Heart right ventricle (tissue), 16 donors: ENCODE data around the gene ETS1. TPM values are rescaled to one million over a fixed set of nuclear protein-coding genes. Genes with fewer than 3 reads are reported as not detected.
A peak's percentile ranks its signal among the peaks of the same experiment; 100 is the strongest.

Experiments used
- ATAC-seq, 8 donors: fragments of 200-7000 bp; cut with Tn5 transposase; one replicate each; pipeline ENCODE4 v1.9.1; 2020; ENCODE audit warnings: mild to moderate bottlenecking in 8 of 8, moderate library complexity in 8 of 8, moderate number of reproducible peaks in 1 of 8
- DNase-seq, 2 donors: peaks; one replicate each; pipeline ENCODE4 v3.0.0-alpha.2; 2020
- H3K27ac ChIP-seq, 10 donors: fragments of 200-600 bp; sonication (generic) in 2 of 10; one replicate each; pipeline versions ENCODE4 v1.5.0 to v1.8.0; 2020 to 2022; ENCODE audit warnings: mild to moderate bottlenecking in 3 of 10
- H3K27me3 ChIP-seq, 7 donors: fragments of 200-600 bp; one replicate each; pipeline ENCODE4 v1.8.0; 2021 to 2022; ENCODE audit warnings: mild to moderate bottlenecking in 2 of 7
- H3K36me3 ChIP-seq, 9 donors: fragments of 200-600 bp; sonication (generic) in 1 of 9; one replicate each; pipeline versions ENCODE4 v1.5.0 to v1.8.0; 2020 to 2022; ENCODE audit warnings: mild to moderate bottlenecking in 2 of 9
- H3K4me1 ChIP-seq, 9 donors: fragments of 200-600 bp; sonication (generic) in 1 of 9; one replicate each; pipeline versions ENCODE4 v1.5.0 to v1.8.0; 2020 to 2022; ENCODE audit warnings: mild to moderate bottlenecking in 4 of 9
- H3K4me3 ChIP-seq, 10 donors: fragments of 200-600 bp; sonication (generic) in 2 of 10; one replicate each; pipeline versions ENCODE4 v1.5.0 to v1.8.0; 2020 to 2022; ENCODE audit warnings: mild to moderate bottlenecking in 7 of 10, moderate library complexity in 2 of 10
- H3K9me3 ChIP-seq, 11 donors: fragments of 200-600 bp in 10 of 11; sonication (generic) in 2 of 11; one replicate each; pipeline versions ENCODE4 v1.5.0 to v1.8.0; 2013 to 2022; ENCODE audit warnings: mild to moderate bottlenecking in 2 of 11, control low read depth in 1 of 11, moderate library complexity in 1 of 11
- WGBS, 2 donors: extraction: QIAGEN DNeasy Blood & Tissue Kit; methylation state at CpG; one replicate each; pipeline ENCODE4 v1.1.7; 2013; ENCODE audit warnings: inconsistent platforms in 1 of 2; 5-methylcytosine and 5-hydroxymethylcytosine counted together
- intact Hi-C, 10 donors: fragments of 100-400 bp; cut with DNase I; formaldehyde crosslinking; loops; one replicate each; pipeline versions ENCODE4 v1.11.1 to v1.14.2; 2022
- polyA plus RNA-seq, 2 donors: library from polyadenylated mRNA; stranded (reverse); fragments of 200-250 nt; gene quantifications; one replicate each; pipeline ENCODE4 v1.2.3, GENCODE V29; 2013
- total RNA-seq, 10 donors: library from RNA; stranded (reverse); fragmentation: NEBNext Ultra II Directional in 3 of 10; extraction: Animal tissue kit (Norgen Biotek cat#: 25700) in 3 of 10; gene quantifications; one replicate each; pipeline versions ENCODE4 v1.2.1 to v1.2.4, GENCODE V29; 2021 to 2023
- TF ChIP-seq, protein P1 (sequence below), 9 donors: fragments of 200-600 bp; sonication (generic) in 2 of 9; IDR thresholded peaks; one replicate each; pipeline versions ENCODE4 v1.5.0 to v1.8.0; 2021 to 2022; ENCODE audit warnings: antibody characterized with exemption in 9 of 9, mild to moderate bottlenecking in 5 of 9, moderate library complexity in 1 of 9
- donor health status: Arrhythmogenic right ventricular cardiomyopathy.
- donor health status: ischemic (EF 13 %, LVEDD 7.1; RV severe dilation, severe dysfunction).
- donor health status: healthy with polysubstance abuse.
- donor health status: DM: no; HTN: yes; CAD: no.
- donor health status: DM: no; HTN: no; CAD: no.
- donor health status: ischemic (EF 25% LVEDD 6.9; RV normal size, moderate dysfunction).
- donor health status: ischemic (EF 25% LVEDD 5.7; RV mildly dilated, moderate dysfunction).
- donor health status: healthy.
- donor health status: DM: yes; HTN: yes; CAD: no.
- donor health status: Ischemic cardiomyopathy.
- donor health status: ischemic (EF 35%, LVEDD 5.7; RV mildly dilated, moderate dysfunction).
- donor health status: nonischemic (EF 11% LVEDD 7.7; RV severe dilation, severe dysfunction).
- donor health status: DM: yes; HTN: yes; CAD: no.
- donor health status: PGD.
- donor health status: ischemic (EF 29% LVEDD 5.4; RV normal size, mild dysfunction).
- donor health status: nonischemic (EF 23%, LVEDD 6.1; RV moderate dilation, normal function).

Gene ETS1
- total and polyA plus RNA-seq, 12 donors = 21.3 to 93.4 (median 50.7) TPM

- no peaks in the 10 kb centered on the region for H3K27me3 ChIP-seq
- H3K27ac ChIP-seq = peak overlapping the region in 6 of 10 donors; percentile 9 to 98 (median 46)
- peaks cover 16 to 100% (median 98%) of the 10 kb centered on the region in 9 donors for H3K4me1 ChIP-seq
- TF ChIP-seq, protein P1, sequence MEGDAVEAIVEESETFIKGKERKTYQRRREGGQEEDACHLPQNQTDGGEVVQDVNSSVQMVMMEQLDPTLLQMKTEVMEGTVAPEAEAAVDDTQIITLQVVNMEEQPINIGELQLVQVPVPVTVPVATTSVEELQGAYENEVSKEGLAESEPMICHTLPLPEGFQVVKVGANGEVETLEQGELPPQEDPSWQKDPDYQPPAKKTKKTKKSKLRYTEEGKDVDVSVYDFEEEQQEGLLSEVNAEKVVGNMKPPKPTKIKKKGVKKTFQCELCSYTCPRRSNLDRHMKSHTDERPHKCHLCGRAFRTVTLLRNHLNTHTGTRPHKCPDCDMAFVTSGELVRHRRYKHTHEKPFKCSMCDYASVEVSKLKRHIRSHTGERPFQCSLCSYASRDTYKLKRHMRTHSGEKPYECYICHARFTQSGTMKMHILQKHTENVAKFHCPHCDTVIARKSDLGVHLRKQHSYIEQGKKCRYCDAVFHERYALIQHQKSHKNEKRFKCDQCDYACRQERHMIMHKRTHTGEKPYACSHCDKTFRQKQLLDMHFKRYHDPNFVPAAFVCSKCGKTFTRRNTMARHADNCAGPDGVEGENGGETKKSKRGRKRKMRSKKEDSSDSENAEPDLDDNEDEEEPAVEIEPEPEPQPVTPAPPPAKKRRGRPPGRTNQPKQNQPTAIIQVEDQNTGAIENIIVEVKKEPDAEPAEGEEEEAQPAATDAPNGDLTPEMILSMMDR (IDR thresholded peaks at IDR 0.05) = no peak
- peaks cover 0 to 44% (median 12%) of the 10 kb centered on the region in 9 donors for H3K36me3 ChIP-seq
- no peak for ATAC-seq
- peak overlapping the region in 3 of 10 donors; percentile 9 to 16 (median 10) for H3K4me3 ChIP-seq
- DNase-seq = no peak
- WGBS, 2 donors = 62 to 71% methylated on average over 14 of the region's 14 CpGs
- intact Hi-C loops = loop anchor here in 1 of 10 donors (5.0 kb wide), 1 partner anchor 35 kb away; no protein-coding TSS in a partner anchor
- H3K9me3 ChIP-seq = no peaks in the 10 kb centered on the region
Observed at GRCh38 chr11:128512474-128512996, 74.8 kb downstream of the ETS1 start.

GRCh38 chr11:128511712-128512111 lies 75.6 kb downstream of the ETS1 start:
- DNase-seq (no peak), ATAC-seq (no peak)
- peaks cover 0 to 40% (median 12%) of the 10 kb centered on the region in 9 donors for H3K36me3 ChIP-seq
- peak overlapping the region in 3 of 10 donors; percentile 22 to 97 (median 51) for H3K27ac ChIP-seq
- WGBS, 2 donors = 41 to 48% methylated on average over 4 of the region's 4 CpGs
- H3K9me3 ChIP-seq = no peaks in the 10 kb centered on the region
- intact Hi-C loops = loop anchor here in 1 of 10 donors (5.0 kb wide), 1 partner anchor 36 kb away; no protein-coding TSS in a partner anchor
- no peaks in the 10 kb centered on the region for H3K27me3 ChIP-seq
- no peak overlapping the region for H3K4me3 ChIP-seq
- peaks cover 13 to 100% (median 98%) of the 10 kb centered on the region in 9 donors for H3K4me1 ChIP-seq
- TF ChIP-seq, protein P1 (IDR thresholded peaks at IDR 0.05) = no peak

DNA sequence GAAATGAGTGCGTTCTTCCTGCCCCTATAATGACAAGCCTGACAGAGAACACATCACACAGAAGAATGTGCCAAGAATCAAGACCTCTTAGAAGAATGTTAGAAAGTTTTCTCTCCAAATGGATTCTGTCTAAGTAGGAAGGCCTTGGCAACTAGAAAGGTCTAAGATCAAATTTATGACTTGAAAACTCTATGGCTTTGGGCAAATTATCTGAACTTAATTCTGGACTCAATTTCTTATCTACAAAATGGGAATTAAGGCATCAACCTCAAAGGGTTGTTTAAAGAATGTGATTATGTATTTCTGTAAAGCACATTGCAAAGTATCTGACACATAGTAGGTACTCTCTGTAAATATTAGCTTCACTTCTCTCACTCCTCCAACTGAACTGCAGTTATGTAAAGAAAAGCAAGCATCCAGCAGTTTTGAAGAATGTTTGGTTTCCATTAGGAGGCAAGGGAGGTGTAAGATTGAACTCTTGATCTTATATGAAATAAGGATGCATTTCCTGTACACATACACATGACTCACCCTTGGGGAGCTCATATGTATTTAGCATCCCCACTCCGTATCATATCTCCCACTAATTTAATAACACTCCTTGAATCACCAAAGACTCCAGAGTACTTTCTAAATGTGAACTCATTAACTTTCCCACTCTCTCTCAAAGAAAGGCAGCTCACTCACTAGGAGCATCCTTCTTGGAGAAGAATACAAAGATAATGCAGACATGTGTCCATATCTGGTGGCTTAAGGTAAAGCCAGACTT lies 77.6 kb downstream of the ETS1 start:
- Histone ChIP-seq H3K27me3 (no peaks in the 10 kb centered on the region), H3K36me3 (peaks cover 0 to 54% (median 12%) of the 10 kb centered on the region in 9 donors), H3K4me3 (peak overlapping the region in 1 of 10 donors; percentile 2), H3K27ac (peak overlapping the region in 6 of 10 donors; percentile 22 to 97 (median 58)), H3K9me3 (no peaks in the 10 kb centered on the region), H3K4me1 (peaks cover 14 to 100% (median 98%) of the 10 kb centered on the region in 9 donors)
- intact Hi-C loops = loop anchor here in 3 of 10 donors (5.0 to 10.0 kb wide), 4 partner anchors 37 to 215 kb away; no protein-coding TSS in a partner anchor
- TF ChIP-seq, protein P1 (IDR thresholded peaks at IDR 0.05) = no peak
- WGBS, 2 donors = 61 to 62% methylated on average over 2 of the region's 2 CpGs
- ATAC-seq (no peak), DNase-seq (no peak)

GRCh38 chr11:128508770-128509510 lies 78.4 kb downstream of the ETS1 start:
- H3K4me3 ChIP-seq = peak overlapping the region in 3 of 10 donors; percentile 5 to 48 (median 37)
- H3K27me3 ChIP-seq = no peaks in the 10 kb centered on the region
- TF ChIP-seq, protein P1 (IDR thresholded peaks at IDR 0.05) = no peak
- peaks cover 20 to 100% (median 98%) of the 10 kb centered on the region in 9 donors for H3K4me1 ChIP-seq
- H3K27ac ChIP-seq = peak overlapping the region in 8 of 10 donors; percentile 86 to 97 (median 88)
- ATAC-seq = no peak
- H3K36me3 ChIP-seq = peaks cover 0 to 52% (median 12%) of the 10 kb centered on the region in 9 donors
- intact Hi-C loops = loop anchor here in 3 of 10 donors (5.0 to 10.0 kb wide), 3 partner anchors 37 to 214 kb away; no protein-coding TSS in a partner anchor
- DNase-seq = no peak
- 59 to 69% methylated on average over 8 of the region's 8 CpGs for WGBS, 2 donors
- H3K9me3 ChIP-seq = no peaks in the 10 kb centered on the region
